Measurements from ENCODE around the gene AGBL1.

The AGBL1 gene

GRCh38 chr15:86833595-86833994 lies 753.9 kb downstream of the AGBL1 start:
- ChIA-PET POLR2A (no interaction called here), CTCF (interaction anchor here (0.7 to 1.1 kb wide), 2 partner anchors 27 to 37 kb away, joined by 3 read pairs; no protein-coding TSS in a partner anchor)
- TF ChIP-seq ZNF10 (tag by site-specific recombination; IDR thresholded peaks at IDR 0.05): no peak
- no peak for TF ChIP-seq ZNF19 (tag by site-specific recombination; IDR thresholded peaks at IDR 0.05; ENCODE audit: low read depth)
- no peak for TF ChIP-seq AEBP2 (tag by site-specific recombination; IDR thresholded peaks at IDR 0.05; ENCODE audit: borderline replicate concordance)
- TF ChIP-seq ZNF561 (tag by site-specific recombination; IDR thresholded peaks at IDR 0.05; ENCODE audit: borderline replicate concordance): no peak
- no peak for TF ChIP-seq ZBTB48 (tag by site-specific recombination; IDR thresholded peaks at IDR 0.05)
- no peak for TF ChIP-seq ZNF658 (tag by site-specific recombination; IDR thresholded peaks at IDR 0.05)
- no peak for TF ChIP-seq ZNF138 (tag by site-specific recombination; IDR thresholded peaks at IDR 0.05; ENCODE audit: borderline replicate concordance)
- no peak overlapping the region for H3K27ac ChIP-seq (ENCODE audit: extremely low read depth, low read depth, low read length)
- H3K4me1 ChIP-seq (ENCODE audit: control insufficient read depth, insufficient read depth, low read length): peaks cover 27% of the 10 kb centered on the region
- no peak overlapping the region for H3K4me3 ChIP-seq (ENCODE audit: low read depth, low read length)
- H3K36me3 ChIP-seq (ENCODE audit: control insufficient read depth in 2 of 2, insufficient read depth in 1 of 2, low read length in 2 of 2): no peaks in the 10 kb centered on the region
- no peaks in the 10 kb centered on the region for H3K9me3 ChIP-seq (ENCODE audit: control insufficient read depth, insufficient read depth, low read depth, low read length)

GRCh38 chr15:86834115-86834863 lies 754.6 kb downstream of the AGBL1 start:
- POLR2A ChIA-PET: no interaction called here
- no peaks in the 10 kb centered on the region for H3K9me3 ChIP-seq (ENCODE audit: control insufficient read depth, insufficient read depth, low read depth, low read length)
- CTCF ChIA-PET: interaction anchor here (1.1 kb wide), 1 partner anchor 27 kb away, joined by 3 read pairs; no protein-coding TSS in a partner anchor
- H3K36me3 ChIP-seq (ENCODE audit: control insufficient read depth in 2 of 2, insufficient read depth in 1 of 2, low read length in 2 of 2): no peaks in the 10 kb centered on the region
- no peak overlapping the region for H3K27ac ChIP-seq (ENCODE audit: extremely low read depth, low read depth, low read length)
- no peak overlapping the region for H3K4me3 ChIP-seq (ENCODE audit: low read depth, low read length)
- H3K4me1 ChIP-seq (ENCODE audit: control insufficient read depth, insufficient read depth, low read length): peaks cover 23% of the 10 kb centered on the region
- TF ChIP-seq ZNF530 (tag by site-specific recombination; IDR thresholded peaks at IDR 0.05; ENCODE audit: low read depth) (no peak), ZNF37A (tag by site-specific recombination; IDR thresholded peaks at IDR 0.05) (no peak), ZBTB17 (tag by site-specific recombination; IDR thresholded peaks at IDR 0.05) (no peak), ZBTB11 (tag by site-specific recombination; conservative IDR thresholded peaks at IDR 0.05; ENCODE audit: low read depth) (no peak), ZBTB49 (tag by site-specific recombination; IDR thresholded peaks at IDR 0.05; ENCODE audit: low read depth) (no peak), ZNF571 (tag by site-specific recombination; IDR thresholded peaks at IDR 0.05) (no peak), ZIC2 (tag by site-specific recombination; IDR thresholded peaks at IDR 0.05) (no peak), ZNF610 (tag by site-specific recombination; IDR thresholded peaks at IDR 0.05; ENCODE audit: borderline replicate concordance) (no peak), ZNF132 (tag by site-specific recombination; IDR thresholded peaks at IDR 0.05; ENCODE audit: borderline replicate concordance) (no peak), YY1 (tag by site-specific recombination; IDR thresholded peaks at IDR 0.05) (no peak), ZNF449 (tag by site-specific recombination; IDR thresholded peaks at IDR 0.05) (no peak), ZBTB1 (tag by site-specific recombination; IDR thresholded peaks at IDR 0.05) (no peak), ZNF585B (tag by site-specific recombination; IDR thresholded peaks at IDR 0.05) (no peak), ZNF133 (tag by site-specific recombination; IDR thresholded peaks at IDR 0.05) (no peak), ZNF639 (tag by site-specific recombination; IDR thresholded peaks at IDR 0.05) (no peak), ZBTB44 (tag by site-specific recombination; IDR thresholded peaks at IDR 0.05) (no peak)
